Suprapubic skin (tissue), 4 donors: ENCODE results near the gene KMT2C. TPM values are rescaled to one million over a fixed set of nuclear protein-coding genes. Genes with fewer than 3 reads are reported as not detected.

Source experiments
- DNase-seq, 2 donors: peaks; one replicate each; pipeline ENCODE4 v3.0.0-alpha.2; 2019; ENCODE audit warnings: low spot score in 2 of 2
- H3K27ac ChIP-seq: fragments of 200-600 bp; sonication (generic); one replicate; pipeline ENCODE4 v1.5.1; 2019
- H3K27me3 ChIP-seq: fragments of 200-600 bp; sonication (generic); one replicate; pipeline ENCODE4 v1.5.1; 2019
- H3K36me3 ChIP-seq: fragments of 200-600 bp; sonication (generic); one replicate; pipeline ENCODE4 v1.5.1; 2019
- H3K4me1 ChIP-seq: fragments of 200-600 bp; sonication (generic); one replicate; pipeline ENCODE4 v1.5.1; 2019
- H3K4me3 ChIP-seq: fragments of 200-600 bp; sonication (generic); one replicate; pipeline ENCODE4 v1.5.1; 2019; ENCODE audit warnings: mild to moderate bottlenecking
- H3K9me3 ChIP-seq: fragments of 200-600 bp; sonication (generic); one replicate; pipeline ENCODE4 v1.5.1; 2019
- CTCF ChIP-seq, 2 donors: fragments of 200-600 bp in 1 of 2; fragments of 450-650 bp in 1 of 2; sonication (generic) in 1 of 2; IDR thresholded peaks; one replicate each; pipeline ENCODE4 v1.5.1; 2016 to 2019; ENCODE audit warnings: antibody characterized with exemption in 2 of 2, mild to moderate bottlenecking in 1 of 2, moderate library complexity in 1 of 2
- EP300 ChIP-seq: sonication (generic); formaldehyde crosslinking; IDR thresholded peaks from one replicate; pipeline ENCODE4 v1.6.1; 2017; ENCODE audit warnings: antibody characterized with exemption
- POLR2A ChIP-seq, 2 donors: fragments of 450-650 bp; IDR thresholded peaks; one replicate each; pipeline ENCODE4 v1.6.1; 2017; ENCODE audit warnings: antibody characterized with exemption in 2 of 2, mild to moderate bottlenecking in 2 of 2, moderate library complexity in 2 of 2
- POLR2AphosphoS5 ChIP-seq, 3 donors: sonication (generic); formaldehyde crosslinking; IDR thresholded peaks; one replicate each; pipeline ENCODE4 v1.6.1; 2017; ENCODE audit warnings: antibody characterized with exemption in 3 of 3
- WGBS: methylation state at CpG from one replicate; pipeline ENCODE4 v1.1.5; 2018; 5-methylcytosine and 5-hydroxymethylcytosine counted together
- total RNA-seq, 4 donors: library from RNA; depleted of rRNA; stranded (reverse); fragments of >200 nt; gene quantifications; one replicate each; pipeline ENCODE4 v1.1.0, GENCODE V29; 2016

The KMT2C gene
- total RNA-seq, 4 donors from 2014 or later: 61.2 to 144 (median 93.3) TPM

DNA sequence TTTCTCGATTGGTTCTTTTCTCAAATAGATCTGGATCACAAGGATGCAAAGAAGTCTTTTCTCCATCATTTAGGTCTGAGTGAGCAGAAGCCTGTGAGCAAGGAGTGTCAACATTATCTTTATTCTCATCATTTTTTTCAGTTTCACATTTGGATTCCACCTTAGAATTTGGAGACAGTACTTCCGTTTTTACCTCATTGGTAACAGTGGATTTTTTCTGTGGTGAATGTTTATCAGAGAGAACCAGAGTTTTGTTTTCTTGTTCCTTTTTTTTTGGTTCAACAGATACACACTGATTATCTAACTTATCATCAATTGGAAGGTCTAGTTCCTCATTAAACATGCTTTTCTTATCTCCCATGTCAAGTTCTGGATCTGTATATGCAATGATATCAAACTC is 259.0 kb downstream of the KMT2C start:
- Histone ChIP-seq H3K9me3 (no peaks in the 10 kb centered on the region), H3K27ac (no peak overlapping the region), H3K4me1 (no peaks in the 10 kb centered on the region), H3K4me3 (no peak overlapping the region), H3K36me3 (peaks cover 73% of the 10 kb centered on the region), H3K27me3 (no peaks in the 10 kb centered on the region)
- WGBS: 84% methylated on average over 2 of the region's 2 CpGs
- DNase-seq: no peak
- TF ChIP-seq EP300: no peak
- TF ChIP-seq CTCF (IDR thresholded peaks at IDR 0.05): no peak
- TF ChIP-seq POLR2AphosphoS5 (IDR thresholded peaks at IDR 0.05): no peak
- TF ChIP-seq POLR2A (IDR thresholded peaks at IDR 0.05): no peak

DNA sequence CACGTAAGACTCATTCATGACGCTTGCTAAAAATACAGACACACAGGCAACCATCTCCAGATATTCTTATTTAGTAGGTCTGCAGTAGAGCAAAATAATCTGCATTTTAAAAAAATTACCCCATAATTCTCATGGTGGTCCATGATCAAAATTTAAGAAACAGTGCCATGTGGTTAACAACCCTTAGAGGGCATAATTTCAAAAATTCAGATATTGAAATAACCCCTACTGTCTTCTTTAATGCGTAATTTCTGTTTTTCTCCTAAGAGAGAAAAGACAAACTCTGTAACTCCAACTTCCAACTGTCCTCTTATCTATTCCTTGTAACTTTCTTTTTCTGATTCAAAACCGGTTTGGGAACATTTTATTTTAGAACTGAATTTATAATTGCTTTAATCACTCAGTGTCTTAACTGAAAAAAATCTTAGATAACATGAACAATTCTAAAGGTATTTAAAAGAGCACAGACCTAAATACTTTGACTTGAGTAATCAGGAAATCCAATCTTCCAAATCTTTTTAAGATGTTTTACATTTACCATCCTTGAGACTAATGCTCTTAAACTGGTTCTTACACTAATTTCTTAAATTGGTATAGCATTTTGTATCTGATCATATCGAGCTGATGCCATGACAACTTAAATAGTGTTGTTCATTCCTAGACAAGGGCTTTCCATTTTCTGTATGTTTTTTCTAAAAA is 262.3 kb downstream of the KMT2C start:
- Histone ChIP-seq H3K4me1 (no peaks in the 10 kb centered on the region), H3K27ac (no peak overlapping the region), H3K4me3 (no peak overlapping the region), H3K27me3 (no peaks in the 10 kb centered on the region), H3K9me3 (no peaks in the 10 kb centered on the region), H3K36me3 (peaks cover 67% of the 10 kb centered on the region)
- no peak for TF ChIP-seq POLR2AphosphoS5 (IDR thresholded peaks at IDR 0.05)
- WGBS: 66% methylated on average over 5 of the region's 5 CpGs
- no peak for DNase-seq

DNA sequence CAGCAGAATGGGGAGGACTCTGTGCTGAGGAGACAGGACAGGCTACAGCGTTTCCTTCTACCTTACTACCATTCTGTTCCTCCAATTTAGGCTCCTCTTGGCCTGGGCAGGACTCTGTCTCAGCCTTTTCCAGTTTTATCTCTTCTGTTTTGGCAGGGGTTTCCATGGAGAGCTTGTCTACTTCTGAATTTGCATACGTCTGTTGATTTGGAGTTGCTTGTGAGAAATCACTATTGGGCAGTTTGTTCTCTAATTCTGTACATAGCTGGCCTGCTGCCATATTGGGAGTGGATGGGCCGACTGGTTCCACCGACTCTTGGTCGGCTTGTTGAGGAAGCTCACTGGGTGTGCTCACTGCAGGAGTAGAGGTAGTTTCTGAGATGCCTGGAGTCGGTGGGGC is 273.5 kb downstream of the KMT2C start:
- Histone ChIP-seq H3K36me3 (peaks cover 85% of the 10 kb centered on the region), H3K4me3 (no peak overlapping the region), H3K27me3 (no peaks in the 10 kb centered on the region), H3K4me1 (no peaks in the 10 kb centered on the region), H3K27ac (no peak overlapping the region), H3K9me3 (no peaks in the 10 kb centered on the region)
- WGBS: 65% methylated on average over 6 of the region's 6 CpGs
- DNase-seq: no peak
- no peak for TF ChIP-seq POLR2A (IDR thresholded peaks at IDR 0.05)
- no peak for TF ChIP-seq POLR2AphosphoS5 (IDR thresholded peaks at IDR 0.05)
- no peak for TF ChIP-seq EP300
- no peak for TF ChIP-seq CTCF (IDR thresholded peaks at IDR 0.05)

DNA sequence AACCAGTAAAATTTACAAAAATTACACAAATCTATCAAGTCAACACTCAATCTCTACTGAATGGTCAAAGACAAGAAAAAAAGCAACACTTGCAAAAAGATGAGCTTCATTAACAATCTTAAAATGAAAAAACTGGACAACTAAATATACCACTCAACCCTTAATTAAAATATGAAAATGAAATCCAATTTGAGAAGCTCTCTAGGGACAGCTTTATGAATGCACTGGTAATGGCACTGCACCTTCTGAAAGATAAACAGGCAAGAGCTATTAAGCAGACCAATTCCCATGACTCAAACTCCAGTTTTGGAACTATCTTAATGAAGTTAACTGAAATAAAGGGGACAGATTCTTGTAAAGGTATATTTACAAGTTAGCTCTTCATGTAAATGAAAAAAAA is 274.6 kb downstream of the KMT2C start:
- H3K27me3 ChIP-seq: no peaks in the 10 kb centered on the region
- DNase-seq: no peak
- no peak overlapping the region for H3K27ac ChIP-seq
- H3K36me3 ChIP-seq: peaks cover 82% of the 10 kb centered on the region
- H3K9me3 ChIP-seq: no peaks in the 10 kb centered on the region
- TF ChIP-seq EP300: no peak
- TF ChIP-seq POLR2AphosphoS5 (IDR thresholded peaks at IDR 0.05): no peak
- no peak for TF ChIP-seq POLR2A (IDR thresholded peaks at IDR 0.05)
- TF ChIP-seq CTCF (IDR thresholded peaks at IDR 0.05): no peak
- no peak overlapping the region for H3K4me3 ChIP-seq
- no peaks in the 10 kb centered on the region for H3K4me1 ChIP-seq

GRCh38 chr7:152158801-152159587 is 276.8 kb downstream of the KMT2C start:
- Histone ChIP-seq H3K4me3 (no peak overlapping the region), H3K4me1 (no peaks in the 10 kb centered on the region), H3K27ac (no peak overlapping the region), H3K9me3 (no peaks in the 10 kb centered on the region), H3K27me3 (no peaks in the 10 kb centered on the region), H3K36me3 (peaks cover 85% of the 10 kb centered on the region)
- TF ChIP-seq EP300: no peak
- no peak for TF ChIP-seq CTCF (IDR thresholded peaks at IDR 0.05)
- TF ChIP-seq POLR2A (IDR thresholded peaks at IDR 0.05): no peak
- no peak for TF ChIP-seq POLR2AphosphoS5 (IDR thresholded peaks at IDR 0.05)
- WGBS: 85% methylated on average over 11 of the region's 11 CpGs
- no peak for DNase-seq
